ENCODE results near the gene MAST4. TPM values are rescaled to one million over a fixed set of nuclear protein-coding genes. Genes with fewer than 3 reads are reported as not detected.

MAST4 gene
- total and polyA plus RNA-seq, 2 of the 8 experiments (the other 6 are each of a cell fraction or from before 2014, with no cell fraction given) = 1.5 to 2.6 TPM

- Histone ChIP-seq H4K8ac (ENCODE audit: extremely low read depth, insufficient read depth, low read length) (no peak overlapping the region), H2AK5ac (ENCODE audit: low read depth, low read length) (no peak overlapping the region), H2BK120ac (replicated peaks; ENCODE audit: low read depth, low read length) (no peak overlapping the region), H3K9me3 (ENCODE audit: insufficient read depth in 2 of 2, low read depth in 1 of 2, low read length in 1 of 2) (no peaks in the 10 kb centered on the region), H3K14ac (ENCODE audit: insufficient read length) (no peak overlapping the region), H3K27me3 (replicated peaks in 1 of 4; ENCODE audit: control insufficient read depth in 3 of 4, extremely low read depth in 1 of 4, insufficient read depth in 3 of 4, low read length in 3 of 4) (no peaks in the 10 kb centered on the region), H2BK15ac (ENCODE audit: low read length) (no peak overlapping the region), H3K4me1 (replicated peaks in 1 of 4; ENCODE audit: control insufficient read depth in 3 of 4, insufficient read depth in 4 of 4, low read length in 3 of 4) (peaks cover 0 to 10% (median 7%) of the 10 kb centered on the region in 4 experiments; a peak in 4 of 7 replicates), H2BK5ac (ENCODE audit: low read depth, low read length) (no peak overlapping the region), H4K20me1 (replicated peaks in 1 of 2; ENCODE audit: control insufficient read depth in 1 of 2, insufficient read depth in 2 of 2, low read length in 2 of 2) (no peaks in the 10 kb centered on the region), H3K9ac (replicated peaks in 1 of 4; ENCODE audit: extremely low read depth in 1 of 4, low read depth in 3 of 4, low read length in 3 of 4) (no peak overlapping the region), H3K56ac (replicated peaks; ENCODE audit: insufficient read length, low read depth, low read length) (no peak overlapping the region), H3K27ac (ENCODE audit: low read depth, low read length) (no peak overlapping the region), H3K79me1 (ENCODE audit: low read depth, low read length) (no peaks in the 10 kb centered on the region), H3K23ac (ENCODE audit: insufficient read length) (no peak overlapping the region), H3K79me2 (ENCODE audit: control insufficient read depth in 1 of 2, insufficient read depth in 2 of 2, low read length in 2 of 2) (no peaks in the 10 kb centered on the region), H3K4me2 (ENCODE audit: insufficient read depth in 1 of 2, low read depth in 2 of 2, low read length in 2 of 2) (no peak overlapping the region), H4K91ac (replicated peaks; ENCODE audit: insufficient read length, low read length) (no peak overlapping the region), H3K4ac (replicated peaks; ENCODE audit: insufficient read length, low read depth, low read length) (no peak overlapping the region), H3K18ac (ENCODE audit: extremely low read depth, low read length) (no peak overlapping the region), H4K5ac (ENCODE audit: insufficient read length, low read depth, low read length) (no peak overlapping the region), H2AFZ (ENCODE audit: low read length) (no peak overlapping the region), H2BK20ac (ENCODE audit: low read length) (no peak overlapping the region), H2BK12ac (ENCODE audit: low read depth, low read length) (peak overlapping the region; percentile 31; the same call in 1 of the 2 replicates), H3K4me3 (ENCODE audit: extremely low read depth in 1 of 4, insufficient read depth in 2 of 4, low read depth in 3 of 4, low read length in 4 of 4) (no peak overlapping the region), H3K23me2 (ENCODE audit: low read depth, low read length) (no peaks in the 10 kb centered on the region), H3K36me3 (ENCODE audit: control insufficient read depth in 2 of 4, insufficient read depth in 4 of 4, low read length in 3 of 4) (no peaks in the 10 kb centered on the region)
- ChIA-PET POLR2A (ENCODE audit: partially characterized antibody) (no interaction called here), CTCF (ENCODE audit: partially characterized antibody) (no interaction called here)
- DNase-seq (ENCODE audit: low read depth in 1 of 2, low spot score in 2 of 2) (no peak), FAIRE-seq (no peak)
- TF ChIP-seq TBP (IDR thresholded peaks at IDR 0.05; ENCODE audit: low read depth, low read length) (no peak), CREB1 (IDR thresholded peaks at IDR 0.05) (no peak)
- 87% methylated on average over 2 of the region's 2 CpGs; no CpG with 5 or more reads in 1 of the 2 experiments for WGBS, 2 experiments (ENCODE audit: extremely low coverage in 1 of 2, insufficient coverage in 1 of 2, insufficient read length in 1 of 2, insufficient replicate concordance in 2 of 2, low coverage in 1 of 2, low lambda C conversion rate in 2 of 2, missing lambda C conversion rate in 1 of 2)
Observed at GRCh38 chr5:67092535-67092934, 496.3 kb downstream of the MAST4 start.

Measured in H1 (cell line).